ENCODE measurements around the gene IRAK1BP1. TPM values are rescaled to one million over a fixed set of nuclear protein-coding genes. Genes with fewer than 3 reads are reported as not detected.

IRAK1BP1 gene
- total RNA-seq, 4 donors from 2014 or later, result 1.6 to 3.7 (median 2.9) TPM; not detected in 1

DNA sequence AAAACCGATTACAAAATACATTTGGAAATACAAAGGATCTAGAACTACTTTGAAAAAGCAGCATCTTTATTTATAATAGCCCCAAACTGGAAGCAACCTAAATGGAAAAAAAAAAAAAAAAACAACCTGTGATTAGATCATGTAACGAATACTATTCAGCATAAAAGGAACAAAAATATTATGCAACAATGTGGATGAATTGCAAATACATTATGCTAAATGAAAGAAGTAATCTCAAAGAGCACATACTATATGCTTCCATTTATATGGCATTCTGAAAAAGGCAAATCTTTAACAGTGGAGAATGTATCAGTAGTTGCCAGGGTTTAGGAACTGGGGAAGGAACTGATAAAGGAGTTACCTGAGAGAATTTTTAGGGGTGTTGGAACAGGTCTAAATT, 28.9 kb downstream of the IRAK1BP1 start:
- Histone ChIP-seq H3K4me3 (no peak overlapping the region), H3K27me3 (no peaks in the 10 kb centered on the region), H3K36me3 (no peaks in the 10 kb centered on the region), H3K27ac (no peak overlapping the region), H3K9me3 (no peaks in the 10 kb centered on the region), H3K4me1 (no peaks in the 10 kb centered on the region)
- intact Hi-C loops (cut with DNase I; ENCODE audit: low total_unique reads) (no loop called here), in situ Hi-C loops (cut with MboI; ENCODE audit: low pct_ligation_motif_present in 1 of 4, low pct_unique_long_range_greater_than_20kb in 1 of 4, low sequenced_read_pairs in 3 of 4) (no loop called here)
- TF ChIP-seq POLR2AphosphoS5 (IDR thresholded peaks at IDR 0.05), result no peak
- TF ChIP-seq POLR2A (IDR thresholded peaks at IDR 0.05), result no peak
- TF ChIP-seq, protein P1, sequence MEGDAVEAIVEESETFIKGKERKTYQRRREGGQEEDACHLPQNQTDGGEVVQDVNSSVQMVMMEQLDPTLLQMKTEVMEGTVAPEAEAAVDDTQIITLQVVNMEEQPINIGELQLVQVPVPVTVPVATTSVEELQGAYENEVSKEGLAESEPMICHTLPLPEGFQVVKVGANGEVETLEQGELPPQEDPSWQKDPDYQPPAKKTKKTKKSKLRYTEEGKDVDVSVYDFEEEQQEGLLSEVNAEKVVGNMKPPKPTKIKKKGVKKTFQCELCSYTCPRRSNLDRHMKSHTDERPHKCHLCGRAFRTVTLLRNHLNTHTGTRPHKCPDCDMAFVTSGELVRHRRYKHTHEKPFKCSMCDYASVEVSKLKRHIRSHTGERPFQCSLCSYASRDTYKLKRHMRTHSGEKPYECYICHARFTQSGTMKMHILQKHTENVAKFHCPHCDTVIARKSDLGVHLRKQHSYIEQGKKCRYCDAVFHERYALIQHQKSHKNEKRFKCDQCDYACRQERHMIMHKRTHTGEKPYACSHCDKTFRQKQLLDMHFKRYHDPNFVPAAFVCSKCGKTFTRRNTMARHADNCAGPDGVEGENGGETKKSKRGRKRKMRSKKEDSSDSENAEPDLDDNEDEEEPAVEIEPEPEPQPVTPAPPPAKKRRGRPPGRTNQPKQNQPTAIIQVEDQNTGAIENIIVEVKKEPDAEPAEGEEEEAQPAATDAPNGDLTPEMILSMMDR (IDR thresholded peaks at IDR 0.05), result no peak
- no peak for TF ChIP-seq EP300 (IDR thresholded peaks at IDR 0.05; ENCODE audit: low read depth)
- DNase-seq, result no peak
- WGBS, 2 donors (ENCODE audit: low coverage in 1 of 2), result 88% methylated on average over 2 of the region's 2 CpGs

GRCh38 chr6:78908621-78909020, 41.3 kb downstream of the IRAK1BP1 start:
- Histone ChIP-seq H3K9me3 (no peaks in the 10 kb centered on the region), H3K4me3 (no peak overlapping the region), H3K27me3 (peaks cover 16% of the 10 kb centered on the region), H3K27ac (no peak overlapping the region), H3K4me1 (peaks cover 0 to 11% (median 5%) of the 10 kb centered on the region in 4 donors), H3K36me3 (no peaks in the 10 kb centered on the region)
- no peak for DNase-seq
- WGBS, 2 donors (ENCODE audit: low coverage in 1 of 2), result 92 to 100% methylated on average over 1 to 2 of the region's 2 CpGs
- intact Hi-C loops (cut with DNase I; ENCODE audit: low total_unique reads), result no loop called here
- in situ Hi-C loops (cut with MboI; ENCODE audit: low pct_ligation_motif_present in 1 of 4, low pct_unique_long_range_greater_than_20kb in 1 of 4, low sequenced_read_pairs in 3 of 4), result no loop called here
- TF ChIP-seq, protein P1 (IDR thresholded peaks at IDR 0.05), result no peak
- TF ChIP-seq EP300 (IDR thresholded peaks at IDR 0.05; ENCODE audit: low read depth), result no peak
- no peak for TF ChIP-seq POLR2A (IDR thresholded peaks at IDR 0.05)
- no peak for TF ChIP-seq POLR2AphosphoS5 (IDR thresholded peaks at IDR 0.05)

DNA sequence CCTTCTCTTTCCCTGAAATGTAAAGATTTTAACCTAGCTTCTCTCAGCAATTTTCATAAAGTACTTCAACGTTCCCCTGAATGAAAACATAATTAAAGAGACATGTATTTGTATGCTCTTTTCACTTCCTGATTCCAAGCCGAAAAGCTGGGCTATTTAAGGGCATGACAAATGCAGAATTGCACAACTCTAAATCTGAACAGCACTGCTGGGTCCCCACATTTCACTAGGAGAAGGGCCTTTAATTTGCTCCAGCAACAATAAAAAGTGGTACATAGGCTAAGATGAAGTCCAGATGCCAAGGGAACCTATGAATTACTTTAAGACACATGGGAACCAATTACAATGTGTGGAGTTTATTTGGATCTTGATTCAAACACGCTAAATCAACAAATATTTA, 42.0 kb downstream of the IRAK1BP1 start:
- no peak for DNase-seq
- intact Hi-C loops (cut with DNase I; ENCODE audit: low total_unique reads) (no loop called here), in situ Hi-C loops (cut with MboI; ENCODE audit: low pct_ligation_motif_present in 1 of 4, low pct_unique_long_range_greater_than_20kb in 1 of 4, low sequenced_read_pairs in 3 of 4) (no loop called here)
- no peaks in the 10 kb centered on the region for H3K9me3 ChIP-seq
- 30 to 45% methylated on average over 3 of the region's 3 CpGs for WGBS, 2 donors (ENCODE audit: low coverage in 1 of 2)
- peaks cover 16% of the 10 kb centered on the region for H3K27me3 ChIP-seq
- TF ChIP-seq, protein P1 (IDR thresholded peaks at IDR 0.05), result no peak
- TF ChIP-seq POLR2AphosphoS5 (IDR thresholded peaks at IDR 0.05) (no peak), POLR2A (IDR thresholded peaks at IDR 0.05) (no peak), EP300 (IDR thresholded peaks at IDR 0.05; ENCODE audit: low read depth) (no peak)
- H3K36me3 ChIP-seq, result no peaks in the 10 kb centered on the region
- no peak overlapping the region for H3K27ac ChIP-seq
- peaks cover 0 to 11% (median 5%) of the 10 kb centered on the region in 4 donors for H3K4me1 ChIP-seq
- H3K4me3 ChIP-seq, result no peak overlapping the region

DNA sequence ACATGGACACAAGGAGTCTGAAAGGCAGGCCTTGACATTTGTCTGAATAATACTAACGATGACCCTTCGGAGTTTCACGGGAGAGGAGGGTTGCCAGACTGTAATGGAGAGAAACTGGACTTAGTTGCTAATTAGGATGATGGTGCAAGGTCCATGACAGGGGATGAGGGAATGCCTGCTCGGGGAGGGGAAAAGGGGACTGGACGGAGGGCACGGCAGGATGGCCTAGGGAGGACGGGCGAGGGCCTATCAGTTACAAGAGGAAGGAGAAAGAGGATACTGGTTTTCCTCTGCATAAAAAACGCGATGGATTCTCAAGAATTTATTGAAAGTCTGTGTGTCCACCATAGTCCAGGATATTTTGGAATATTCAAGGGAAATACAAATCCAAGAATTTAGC, 42.7 kb downstream of the IRAK1BP1 start:
- Histone ChIP-seq H3K9me3 (no peaks in the 10 kb centered on the region), H3K4me3 (peak overlapping the region in 1 of 4 donors; percentile 52), H3K27me3 (peaks cover 16% of the 10 kb centered on the region), H3K4me1 (peaks cover 0 to 11% (median 5%) of the 10 kb centered on the region in 4 donors), H3K27ac (no peak overlapping the region), H3K36me3 (no peaks in the 10 kb centered on the region)
- 86 to 90% methylated on average over 8 to 10 of the region's 10 CpGs for WGBS, 2 donors (ENCODE audit: low coverage in 1 of 2)
- no peak for DNase-seq
- TF ChIP-seq, protein P1 (IDR thresholded peaks at IDR 0.05), result no peak
- TF ChIP-seq POLR2A (IDR thresholded peaks at IDR 0.05), result no peak
- TF ChIP-seq EP300 (IDR thresholded peaks at IDR 0.05; ENCODE audit: low read depth), result no peak
- TF ChIP-seq POLR2AphosphoS5 (IDR thresholded peaks at IDR 0.05), result no peak
- intact Hi-C loops (cut with DNase I; ENCODE audit: low total_unique reads) (no loop called here), in situ Hi-C loops (cut with MboI; ENCODE audit: low pct_ligation_motif_present in 1 of 4, low pct_unique_long_range_greater_than_20kb in 1 of 4, low sequenced_read_pairs in 3 of 4) (no loop called here)

Measured in transverse colon (tissue), 4 donors.